Adipose tissue (tissue), 3 donors: ENCODE results near the gene GCC1. TPM values are rescaled to one million over a fixed set of nuclear protein-coding genes. Genes with fewer than 3 reads are reported as not detected.

Source experiments
- H3K27ac ChIP-seq: one replicate; pipeline ENCODE4 v1.5.1; 2013; ENCODE audit warnings: low read depth, low read length
- WGBS, 3 donors: extraction: QIAGEN DNeasy Blood & Tissue Kit; methylation state at CpG; one replicate each; pipeline ENCODE4 v1.1.7; 2013; 5-methylcytosine and 5-hydroxymethylcytosine counted together
- polyA plus RNA-seq, 3 donors: library from polyadenylated mRNA; stranded (reverse); fragments of 200-250 nt; gene quantifications; one replicate each; pipeline ENCODE4 v1.2.3, GENCODE V29; 2013
- donor health status: healthy with polysubstance abuse.
- donor health status: Bipolar disorder and iron deficiency.
- donor health status: healthy.

The GCC1 gene, protein sequence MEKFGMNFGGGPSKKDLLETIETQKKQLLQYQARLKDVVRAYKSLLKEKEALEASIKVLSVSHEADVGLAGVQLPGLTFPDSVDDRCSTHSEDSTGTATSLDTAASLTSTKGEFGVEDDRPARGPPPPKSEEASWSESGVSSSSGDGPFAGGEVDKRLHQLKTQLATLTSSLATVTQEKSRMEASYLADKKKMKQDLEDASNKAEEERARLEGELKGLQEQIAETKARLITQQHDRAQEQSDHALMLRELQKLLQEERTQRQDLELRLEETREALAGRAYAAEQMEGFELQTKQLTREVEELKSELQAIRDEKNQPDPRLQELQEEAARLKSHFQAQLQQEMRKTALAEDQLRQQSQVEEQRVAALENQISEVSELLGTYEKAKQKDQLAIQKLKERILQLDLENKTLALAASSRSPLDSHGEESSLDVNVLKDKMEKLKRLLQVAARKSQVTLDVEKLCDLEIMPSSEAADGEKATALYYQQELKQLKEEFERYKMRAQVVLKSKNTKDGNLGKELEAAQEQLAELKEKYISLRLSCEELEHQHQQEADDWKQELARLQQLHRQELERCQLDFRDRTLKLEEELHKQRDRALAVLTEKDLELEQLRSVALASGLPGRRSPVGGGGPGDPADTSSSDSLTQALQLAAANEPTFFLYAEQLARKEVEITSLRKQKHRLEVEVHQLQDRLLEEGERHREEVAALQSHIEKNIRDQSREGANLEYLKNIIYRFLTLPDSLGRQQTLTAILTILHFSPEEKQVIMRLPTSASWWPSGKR
- polyA plus RNA-seq = 1 to 10 TPM; 3.8 to 8.7 (median 7.3) TPM

DNA sequence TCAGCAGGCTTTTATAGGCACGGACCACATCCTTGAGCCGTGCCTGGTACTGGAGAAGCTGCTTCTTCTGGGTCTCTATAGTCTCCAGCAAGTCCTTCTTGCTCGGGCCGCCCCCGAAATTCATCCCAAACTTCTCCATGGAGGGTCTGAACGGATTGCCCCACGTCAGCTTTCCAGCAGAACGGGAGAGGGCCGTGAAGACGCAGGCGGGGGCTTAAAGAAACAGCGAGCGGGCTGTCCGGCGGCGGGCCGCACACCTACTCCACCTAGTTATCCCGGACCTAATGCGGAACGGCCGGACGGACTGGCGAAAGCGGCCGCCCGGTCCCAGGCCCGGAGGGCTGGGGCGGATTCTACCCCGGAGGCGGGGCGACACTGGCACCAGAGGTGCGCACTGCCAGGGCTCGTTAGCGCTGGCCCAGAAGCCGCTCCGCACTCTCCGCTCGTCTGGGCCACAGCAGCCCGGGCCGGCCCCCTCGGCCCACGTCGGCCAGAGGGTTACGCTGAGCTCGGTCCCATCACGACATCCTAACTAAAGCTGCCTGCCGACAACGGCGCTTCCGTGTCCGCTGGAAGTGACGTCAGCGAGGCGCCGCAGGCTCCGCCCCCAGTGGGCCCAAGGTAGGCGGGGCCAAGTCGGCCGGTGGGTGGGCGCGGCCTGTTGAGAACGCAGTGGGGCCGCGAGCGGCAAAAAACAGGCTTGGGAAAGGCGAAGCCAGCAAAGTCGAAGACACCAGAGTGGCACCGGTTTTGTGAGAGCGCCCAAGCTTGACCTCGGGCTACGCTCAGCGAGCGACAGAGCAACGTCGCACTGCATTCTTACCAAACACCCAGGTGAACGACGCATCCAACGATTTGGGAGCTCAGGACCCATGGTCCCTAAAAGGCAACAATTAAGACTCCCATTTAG lies at the start of gene GCC1:
GCC1 (minus strand) TSS at position 553 of the 910 bp plus-strand sequence; CDS start at position 139, 414 bp downstream.
- 2 to 3% (median 3%) methylated on average over 75 to 78 of the region's 78 CpGs for WGBS, 3 donors
- peak within 1 kb of the TSS; percentile 62 for H3K27ac ChIP-seq

- WGBS, 3 donors = 77 to 91% (median 88%) methylated on average over 7 of the region's 7 CpGs
These were observed 47.0 kb upstream of the GCC1 start for GRCh38 chr7:127632276-127632910.

GRCh38 chr7:127629268-127629854 lies 44.0 kb upstream of the GCC1 start:
- H3K27ac ChIP-seq = no peak overlapping the region

More at GRCh38 chr7:127632276-127632910, 47.0 kb upstream of the GCC1 start:
- H3K27ac ChIP-seq = no peak overlapping the region

DNA sequence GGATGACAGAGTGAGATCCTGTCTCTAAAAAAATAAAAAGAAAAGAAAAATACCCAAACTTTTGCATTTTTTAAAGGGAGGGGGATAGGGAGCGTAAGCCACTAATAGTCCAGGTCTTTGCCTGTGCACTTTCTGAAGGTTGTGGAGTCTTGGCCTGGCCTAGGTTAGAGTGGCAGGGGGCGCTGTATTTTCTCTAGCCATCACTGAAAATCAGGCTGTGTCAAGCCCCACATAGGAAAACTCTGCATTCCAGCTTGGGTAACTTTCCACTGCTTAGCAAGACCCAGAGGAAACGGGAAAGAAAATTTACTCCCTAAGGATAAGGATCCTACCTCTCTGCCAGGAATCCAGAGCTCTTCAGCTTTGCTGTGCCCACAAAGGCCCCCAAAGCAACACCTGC lies 43.0 kb upstream of the GCC1 start:
- H3K27ac ChIP-seq = no peak overlapping the region
- WGBS, 3 donors = 57 to 69% (median 67%) methylated on average over 3 of the region's 3 CpGs

More at GRCh38 chr7:127629268-127629854, 44.0 kb upstream of the GCC1 start:
- 14 to 19% (median 14%) methylated on average over 5 of the region's 5 CpGs for WGBS, 3 donors

DNA sequence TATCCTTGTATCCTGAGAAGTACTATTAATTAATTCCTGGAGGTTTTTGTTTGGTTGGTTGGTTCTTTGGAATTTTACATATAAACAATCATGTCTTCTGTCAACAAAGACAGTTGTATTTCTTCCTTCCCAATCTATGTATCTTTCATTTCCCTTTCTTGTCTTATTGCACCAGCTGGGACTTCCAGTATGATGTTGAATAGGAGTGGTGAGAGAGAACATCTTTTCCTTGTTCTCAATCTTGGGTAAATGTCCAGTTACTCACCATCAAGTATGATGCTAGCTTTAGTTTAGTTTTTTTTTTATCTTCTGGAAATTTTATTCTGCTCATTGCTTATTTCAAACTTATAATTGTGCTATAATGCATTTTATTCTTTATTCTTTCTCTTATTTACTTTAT lies 39.9 kb upstream of the GCC1 start:
- no peak overlapping the region for H3K27ac ChIP-seq

DNA sequence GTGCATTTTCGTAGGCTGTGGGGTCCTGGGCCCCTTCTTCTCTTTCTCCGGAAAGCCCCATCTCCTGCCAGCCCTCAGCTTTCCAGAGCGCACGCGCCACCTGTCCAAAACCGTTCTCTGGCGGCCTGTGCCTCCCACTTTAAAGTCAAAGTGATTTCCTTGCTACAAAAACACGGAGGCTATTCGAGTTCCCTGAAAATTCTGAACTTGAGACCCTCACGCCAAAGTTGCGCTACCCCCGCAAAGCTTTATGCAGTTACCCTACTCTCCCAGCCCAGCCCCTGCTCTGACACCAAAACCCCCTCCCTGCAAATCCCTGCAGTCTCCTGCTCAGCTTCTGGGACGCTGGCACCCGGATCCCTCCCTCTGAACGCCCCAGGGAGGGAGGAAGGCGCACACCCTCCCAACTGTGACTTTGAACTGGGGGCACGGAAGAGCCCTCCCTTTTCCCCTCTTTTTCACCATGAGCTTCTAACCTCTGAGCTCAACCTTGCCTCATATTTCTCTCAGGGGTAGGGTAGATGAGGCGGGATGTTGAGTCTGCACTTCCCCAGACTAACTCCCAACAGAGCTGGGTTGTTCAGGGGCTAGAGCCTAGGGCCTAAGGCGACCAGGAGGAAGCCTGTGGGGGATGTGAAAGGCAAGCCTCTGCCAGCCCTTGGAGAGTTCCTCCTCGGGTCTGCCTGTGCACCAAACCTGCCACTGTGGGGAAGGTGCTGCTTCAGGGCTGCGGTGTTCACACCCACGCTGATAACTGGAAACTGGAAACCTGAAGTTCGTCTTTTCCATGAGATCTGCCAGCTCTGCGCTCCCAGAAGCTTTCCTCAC lies 35.2 kb upstream of the GCC1 start:
- WGBS, 3 donors = 2 to 3% (median 3%) methylated on average over 23 to 24 of the region's 24 CpGs
- H3K27ac ChIP-seq = no peak overlapping the region

DNA sequence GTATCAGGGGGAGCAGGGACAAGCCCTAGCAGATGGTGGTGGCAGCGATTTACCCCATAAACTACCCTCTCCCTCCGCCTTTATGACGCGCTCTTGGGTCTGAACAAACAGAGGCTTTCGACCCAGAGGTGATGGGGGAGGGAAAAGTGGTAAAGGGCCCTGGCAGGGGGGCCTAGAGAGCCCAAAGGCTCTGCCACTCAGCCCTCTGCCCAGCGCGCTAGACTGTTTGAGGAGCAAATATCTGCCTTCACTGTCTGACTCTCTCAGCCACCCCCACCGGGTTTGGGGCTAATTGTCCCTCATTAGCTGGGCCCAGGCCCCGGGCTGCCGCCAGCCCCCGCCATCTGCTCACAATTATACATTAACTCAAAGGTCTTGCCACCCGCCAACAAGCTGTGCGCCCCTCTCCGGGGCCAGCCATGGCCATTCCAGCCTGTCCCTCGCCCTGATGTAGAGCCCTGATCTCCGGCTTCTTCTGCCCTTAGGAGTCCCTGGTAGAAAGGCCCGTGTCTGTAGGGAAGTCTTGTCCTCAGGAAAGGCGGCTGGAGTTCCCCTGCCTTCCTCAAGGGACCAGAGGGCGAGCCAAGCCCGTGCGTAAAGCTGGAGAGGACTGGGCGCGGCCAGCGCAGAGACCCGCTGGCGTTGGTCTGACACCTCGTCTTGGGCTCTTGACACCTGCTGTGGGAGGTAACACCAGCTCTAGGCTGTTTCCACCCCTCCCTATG lies 34.4 kb upstream of the GCC1 start:
- H3K27ac ChIP-seq = no peak overlapping the region

GRCh38 chr7:127618775-127619174 lies 33.4 kb upstream of the GCC1 start:
- H3K27ac ChIP-seq = no peak overlapping the region
- 55 to 73% (median 70%) methylated on average over 1 of the region's 1 CpG for WGBS, 3 donors

More for the DNA sequence above, 34.4 kb upstream of the GCC1 start:
- 4 to 12% (median 8%) methylated on average over 27 of the region's 27 CpGs for WGBS, 3 donors

DNA sequence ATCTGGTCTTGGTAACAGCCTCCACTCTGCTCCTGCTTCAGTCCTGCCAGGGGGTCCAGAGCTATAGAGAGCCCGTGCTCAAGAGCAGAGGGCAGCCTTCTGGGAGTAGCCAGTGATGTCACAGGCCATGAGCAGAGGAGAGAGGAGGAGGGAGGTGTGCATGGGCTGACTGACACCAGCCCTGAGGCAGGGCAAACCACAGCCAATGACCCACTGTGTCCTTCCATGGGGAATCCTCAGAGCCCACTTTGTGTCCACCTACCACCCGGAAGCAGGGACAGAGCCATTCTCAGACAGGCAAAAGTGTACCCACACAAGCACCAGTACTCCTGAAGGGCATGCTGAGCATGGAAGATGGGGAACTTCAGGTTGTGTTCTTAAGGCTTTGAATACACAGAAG lies 32.6 kb upstream of the GCC1 start, which contains the start of gene PAX4:
PAX4 (minus strand) TSS at position 101 of the 400 bp plus-strand sequence. CDS start 2,214 bp downstream, outside the sequence.
- WGBS, 3 donors = 42 to 50% (median 49%) methylated on average over 2 of the region's 2 CpGs

GRCh38 chr7:127616724-127617123 lies 31.3 kb upstream of the GCC1 start:
- no peak overlapping the region for H3K27ac ChIP-seq
- WGBS, 3 donors = 81 to 92% (median 91%) methylated on average over 5 of the region's 5 CpGs

More for the DNA sequence above, 32.6 kb upstream of the GCC1 start, which contains the start of gene PAX4:
- no peak within 1 kb of the TSS for H3K27ac ChIP-seq

DNA sequence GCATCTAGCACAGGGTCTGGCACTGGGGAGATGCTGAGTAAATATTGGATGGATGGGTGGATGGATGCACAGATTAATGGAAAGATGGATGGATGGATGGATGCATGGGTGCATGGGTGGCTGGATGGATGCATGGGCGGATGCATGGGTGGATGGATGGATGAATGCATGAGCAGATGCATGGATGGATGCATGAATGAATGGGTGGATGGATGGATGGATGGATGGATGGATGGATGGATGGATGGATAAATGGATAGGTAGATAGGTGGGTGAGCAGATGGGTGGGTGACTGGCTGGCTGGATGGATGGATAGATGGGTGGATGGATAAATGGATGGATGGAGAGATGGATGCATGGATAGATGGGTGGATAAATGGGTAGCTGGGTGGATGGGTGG lies 26.9 kb upstream of the GCC1 start:
- no peak overlapping the region for H3K27ac ChIP-seq
- WGBS, 3 donors = 83 to 96% (median 88%) methylated on average over 1 of the region's 1 CpG

DNA sequence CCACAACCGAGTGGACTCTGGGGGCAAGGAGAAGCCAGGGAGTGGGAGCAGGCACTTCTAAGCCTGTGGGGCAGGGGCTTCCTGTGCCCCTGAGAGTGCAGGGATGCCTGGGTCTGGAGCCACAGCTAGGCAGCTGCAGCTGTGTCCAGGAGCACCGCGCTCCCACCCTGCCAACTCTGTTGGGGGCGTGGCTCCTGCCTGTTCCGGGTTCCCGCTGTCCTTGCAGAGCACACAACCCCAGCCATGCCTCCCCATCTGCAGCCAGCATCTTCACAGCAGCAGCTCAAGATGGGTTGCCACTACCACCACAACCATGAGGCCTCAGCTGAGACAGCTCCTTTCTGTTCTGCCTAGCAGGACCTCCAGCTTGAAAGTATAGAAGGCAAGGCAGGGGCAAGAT lies 23.9 kb upstream of the GCC1 start:
- no peak overlapping the region for H3K27ac ChIP-seq
- 89 to 95% (median 93%) methylated on average over 6 of the region's 6 CpGs for WGBS, 3 donors

DNA sequence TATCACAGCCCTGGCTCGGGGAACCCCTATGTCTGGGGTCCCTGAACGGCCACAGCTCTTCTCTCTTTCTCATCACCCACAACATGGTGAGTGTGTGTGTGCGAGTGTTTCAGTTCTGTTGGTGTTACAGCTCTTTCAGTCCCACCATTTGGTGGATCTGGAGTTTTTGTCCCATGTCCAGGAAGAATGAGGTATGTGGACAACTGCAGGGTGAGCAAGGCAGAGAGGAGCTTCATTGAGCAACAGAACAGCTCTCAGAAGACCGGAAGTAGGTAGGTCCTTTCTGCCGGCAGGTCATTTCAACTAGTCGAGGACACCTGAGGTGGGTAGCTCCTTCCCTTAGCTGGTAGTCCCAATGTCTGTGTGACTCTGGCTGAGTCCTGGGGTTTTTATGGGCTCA lies 23.1 kb upstream of the GCC1 start:
- 85 to 92% (median 90%) methylated on average over 6 of the region's 6 CpGs for WGBS, 3 donors
- no peak overlapping the region for H3K27ac ChIP-seq

GRCh38 chr7:127600885-127601284 lies 15.5 kb upstream of the GCC1 start:
- 85 to 87% (median 87%) methylated on average over 3 of the region's 3 CpGs for WGBS, 3 donors
- H3K27ac ChIP-seq = no peak overlapping the region

DNA sequence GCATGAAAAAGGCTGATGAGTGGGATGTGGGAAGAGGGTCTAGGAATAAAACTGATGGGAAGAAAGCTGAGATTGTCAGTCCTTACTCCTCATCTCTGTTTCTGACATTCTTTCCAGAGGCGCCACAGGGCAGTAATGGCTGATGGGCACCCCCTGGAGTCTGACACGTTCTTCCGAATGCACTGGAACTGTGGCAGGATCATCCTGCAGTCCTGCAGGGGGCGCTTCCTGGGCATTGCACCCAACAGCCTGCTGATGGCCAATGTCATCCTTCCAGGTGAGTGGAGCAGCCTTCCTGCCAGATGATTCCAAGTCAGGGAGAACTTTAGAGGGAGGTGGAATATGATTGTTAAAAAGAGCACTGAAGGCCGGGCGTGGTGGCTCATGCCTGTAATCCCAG lies 12.9 kb upstream of the GCC1 start:
- 66 to 70% (median 68%) methylated on average over 6 of the region's 6 CpGs for WGBS, 3 donors
- H3K27ac ChIP-seq = no peak overlapping the region

- WGBS, 3 donors = 91 to 95% (median 92%) methylated on average over 5 of the region's 5 CpGs
- H3K27ac ChIP-seq = no peak overlapping the region
These were observed 10.3 kb upstream of the GCC1 start for GRCh38 chr7:127595737-127596136.
